K562 treated with DMSO at 1 percent for 4 hours (cell line): ENCODE measurements around the gene EMILIN2. TPM values are rescaled to one million over a fixed set of nuclear protein-coding genes. Genes with fewer than 3 reads are reported as not detected.

Experiments used
- total RNA-seq: library from RNA; unstranded; fragments of 300-600 nt; gene quantifications from 2 replicates; pipeline ENCODE4 v1.2.3, GENCODE V29; 2022; ENCODE audit not compliant: insufficient read depth

EMILIN2 gene
- total RNA-seq, result 0.36 TPM in 1 of 2 replicates, not detected in the other

DNA sequence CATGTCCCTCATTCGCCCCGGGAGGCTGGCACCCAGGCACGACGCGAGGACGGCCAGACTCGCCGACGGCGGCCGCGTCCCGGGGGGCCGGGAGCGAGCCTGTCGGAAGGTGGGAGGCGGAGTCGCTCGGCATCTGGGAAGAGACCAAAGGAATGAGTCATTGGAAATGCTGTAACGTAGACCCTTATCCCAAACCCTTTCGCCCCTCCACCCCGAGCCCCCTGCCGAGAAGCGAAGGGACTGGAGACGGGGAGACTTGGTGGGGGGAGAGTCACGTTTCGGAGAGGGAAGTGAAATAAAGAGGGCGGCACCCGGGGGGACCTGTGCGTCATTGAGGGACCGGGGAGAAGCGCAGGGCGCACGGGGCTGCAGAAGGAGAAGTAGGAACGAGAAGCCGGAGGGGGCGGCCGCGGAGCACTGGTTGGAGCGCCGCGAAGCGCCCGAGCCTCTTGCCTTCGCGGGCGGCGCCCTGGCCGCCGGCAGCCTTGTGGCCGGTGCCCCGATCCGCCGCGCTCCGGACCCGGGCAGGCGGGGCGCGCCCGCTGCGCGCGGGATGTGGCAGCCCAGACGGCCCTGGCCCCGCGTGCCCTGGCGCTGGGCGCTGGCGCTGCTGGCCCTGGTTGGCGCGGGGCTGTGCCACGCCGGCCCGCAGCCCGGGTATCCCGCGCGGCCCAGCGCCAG, at the start of gene EMILIN2:
Gene EMILIN2, plus strand, starts transcription at position 371 of the 681 bp plus-strand sequence. Its CDS starts 183 bp downstream, at position 554.

Other genes starting within 250 kb of the EMILIN2 start
- 27.0 and 29.8 TPM in 2 replicates for gene SMCHD1, start 191.3 kb upstream of the EMILIN2 start, total RNA-seq
- gene LPIN2, start 166.1 kb downstream of the EMILIN2 start, total RNA-seq, result 34.2 and 41.9 TPM in 2 replicates